GM18867 (cell line): ENCODE results near the gene ATP9B.

Experiments
- ATAC-seq: cut with Tn5 transposase; IDR thresholded peaks from one replicate; pipeline ENCODE4 v1.9.1; 2021; ENCODE audit warnings: mild to moderate bottlenecking, moderate library complexity; ENCODE audit not compliant: unreplicated experiment

The ATP9B gene

GRCh38 chr18:79404567-79404910 lies 335.3 kb downstream of the ATP9B start:
- peak; percentile 51 for ATAC-seq

GRCh38 chr18:79405019-79405780 lies 336.0 kb downstream of the ATP9B start:
- peak; percentile 25 for ATAC-seq

GRCh38 chr18:79405781-79406575 lies 336.8 kb downstream of the ATP9B start:
- ATAC-seq: peak; percentile 45

GRCh38 chr18:79406708-79407107 lies 337.5 kb downstream of the ATP9B start:
- no peak for ATAC-seq

GRCh38 chr18:79409313-79409712 lies 340.1 kb downstream of the ATP9B start:
- ATAC-seq: no peak

GRCh38 chr18:79410171-79410641 lies 341.0 kb downstream of the ATP9B start:
- ATAC-seq: no peak

- ATAC-seq: no peak
Measured at GRCh38 chr18:79410731-79411613, 341.8 kb downstream of the ATP9B start.

GRCh38 chr18:79411614-79412526 lies 342.7 kb downstream of the ATP9B start:
- no peak for ATAC-seq

- no peak for ATAC-seq
Measured at GRCh38 chr18:79413025-79413424, 343.8 kb downstream of the ATP9B start.

GRCh38 chr18:79413426-79413825 lies 344.2 kb downstream of the ATP9B start:
- ATAC-seq: no peak

GRCh38 chr18:79413901-79414300 lies 344.7 kb downstream of the ATP9B start:
- no peak for ATAC-seq

- ATAC-seq: peak; percentile 45
Measured at GRCh38 chr18:79416022-79416676, 347.0 kb downstream of the ATP9B start.

- ATAC-seq: no peak
Measured at GRCh38 chr18:79416677-79417052, 347.5 kb downstream of the ATP9B start.

- ATAC-seq: no peak
Measured at GRCh38 chr18:79418236-79418635, 349.0 kb downstream of the ATP9B start.

GRCh38 chr18:79418642-79419041 lies 349.4 kb downstream of the ATP9B start:
- no peak for ATAC-seq

GRCh38 chr18:79420033-79420745 lies 351.0 kb downstream of the ATP9B start:
- no peak for ATAC-seq

- no peak for ATAC-seq
Measured at GRCh38 chr18:79421275-79421857, 352.2 kb downstream of the ATP9B start.

GRCh38 chr18:79422022-79422782 lies 353.0 kb downstream of the ATP9B start:
- peak; percentile 56 for ATAC-seq
